ENCODE data around the gene OR2F2. TPM values are rescaled to one million over a fixed set of nuclear protein-coding genes. Genes with fewer than 3 reads are reported as not detected.

Gene OR2F2
- total and polyA plus RNA-seq, 5 donors, result not detected

DNA sequence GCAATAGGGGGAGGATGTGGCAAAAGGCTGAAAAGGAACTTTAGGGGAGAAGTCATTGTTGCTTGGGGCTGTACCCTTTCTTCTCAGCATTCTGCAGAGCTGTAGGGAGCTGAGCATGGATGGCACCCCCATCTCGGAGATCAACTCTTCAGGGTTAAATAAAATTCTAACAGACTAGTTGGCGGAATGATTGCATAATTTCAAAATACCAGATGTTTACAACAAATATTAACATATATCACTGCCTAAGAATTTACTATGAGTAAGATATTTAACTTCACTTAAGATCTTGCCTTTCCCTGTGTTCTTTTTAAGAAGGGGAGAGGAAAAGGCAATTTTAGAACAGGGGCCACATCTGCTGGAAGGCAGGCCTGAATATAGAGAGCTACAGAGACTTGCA lies 19.1 kb downstream of the OR2F2 start:
- no peak overlapping the region for H3K27ac ChIP-seq (ENCODE audit: low read length)
- ATAC-seq, result no peak
- intact Hi-C loops (cut with DNase I), result no loop called here

DNA sequence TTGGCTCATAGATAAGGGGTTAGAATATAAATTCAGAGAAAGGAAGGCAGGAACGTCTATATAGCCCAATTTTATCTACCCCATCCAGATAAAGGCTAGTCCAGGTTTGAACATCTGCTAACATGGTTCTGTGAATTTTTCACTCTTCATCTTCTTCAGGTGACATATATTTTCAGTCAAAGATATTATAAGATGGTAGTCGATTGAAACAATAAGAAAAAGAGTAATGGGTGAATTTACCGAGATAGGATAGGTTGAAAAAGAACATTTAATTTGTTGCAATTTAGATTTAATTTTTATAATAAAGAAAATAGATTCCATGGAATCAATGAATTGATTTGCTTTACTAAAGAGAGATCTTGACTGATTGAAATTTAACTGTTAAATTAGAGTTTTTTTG lies 19.5 kb downstream of the OR2F2 start, which contains the start of gene OR2F1:
TSS of gene OR2F1 (plus strand) at position 301 of the 400 bp plus-strand sequence. CDS start 5,127 bp downstream, outside the sequence.
- no peak within 1 kb of the TSS for H3K27ac ChIP-seq (ENCODE audit: low read length)
- H3K4me1 ChIP-seq (ENCODE audit: control insufficient read depth, insufficient read depth, low read length), result no peaks in the 10 kb centered on the region
- no peak within 1 kb of the TSS for H3K4me3 ChIP-seq (ENCODE audit: low read length)
- 74% methylated on average over 3 of the region's 3 CpGs for WGBS
- DNase-seq, result no peak
- ATAC-seq, result no peak
- intact Hi-C loops (cut with DNase I), result no loop called here
- no peaks in the 10 kb centered on the region for H3K27me3 ChIP-seq (ENCODE audit: control insufficient read depth, insufficient read depth)
- no peaks in the 10 kb centered on the region for H3K9me3 ChIP-seq (ENCODE audit: control insufficient read depth, low read length)

More for the DNA sequence above, 19.1 kb downstream of the OR2F2 start:
- Histone ChIP-seq H3K4me1 (ENCODE audit: control insufficient read depth, insufficient read depth, low read length) (no peaks in the 10 kb centered on the region), H3K27me3 (ENCODE audit: control insufficient read depth, insufficient read depth) (no peaks in the 10 kb centered on the region), H3K4me3 (ENCODE audit: low read length) (no peak overlapping the region), H3K9me3 (ENCODE audit: control insufficient read depth, low read length) (no peaks in the 10 kb centered on the region)
- WGBS, result 81% methylated on average over 2 of the region's 2 CpGs
- DNase-seq, result no peak

DNA sequence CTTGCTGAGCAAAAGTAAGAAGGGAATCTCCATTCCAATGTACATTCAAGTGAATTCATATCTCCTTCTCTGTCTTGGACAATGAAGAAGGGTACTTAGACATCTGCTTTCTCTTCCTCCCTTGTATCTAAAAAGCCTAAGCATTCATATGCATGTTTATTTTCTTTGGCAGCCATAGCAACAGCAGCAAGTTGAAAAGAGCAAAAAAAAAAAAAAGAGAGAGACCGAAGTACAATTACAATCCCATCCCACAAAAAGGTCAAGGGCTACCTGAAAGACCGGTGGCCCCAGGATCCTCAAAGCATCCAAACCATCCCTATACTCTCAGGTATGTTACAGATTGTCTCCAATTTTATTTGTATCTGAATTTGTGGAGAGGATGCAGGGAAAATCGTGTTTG lies 23.7 kb downstream of the OR2F2 start:
- intact Hi-C loops (cut with DNase I), result no loop called here
- 50% methylated on average over 3 of the region's 3 CpGs for WGBS
- no peak for DNase-seq

GRCh38 chr7:143960813-143961610 lies 26.0 kb downstream of the OR2F2 start:
- Histone ChIP-seq H3K4me3 (ENCODE audit: low read length) (no peak overlapping the region), H3K4me1 (ENCODE audit: control insufficient read depth, insufficient read depth, low read length) (no peaks in the 10 kb centered on the region), H3K27me3 (ENCODE audit: control insufficient read depth, insufficient read depth) (no peaks in the 10 kb centered on the region), H3K9me3 (ENCODE audit: control insufficient read depth, low read length) (no peaks in the 10 kb centered on the region), H3K27ac (ENCODE audit: low read length) (no peak overlapping the region)
- intact Hi-C loops (cut with DNase I), result no loop called here
- ATAC-seq (no peak), DNase-seq (no peak)
- 77% methylated on average over 5 of the region's 5 CpGs for WGBS

More for the DNA sequence above, 23.7 kb downstream of the OR2F2 start:
- H3K27ac ChIP-seq (ENCODE audit: low read length), result no peak overlapping the region
- H3K27me3 ChIP-seq (ENCODE audit: control insufficient read depth, insufficient read depth), result no peaks in the 10 kb centered on the region
- no peak overlapping the region for H3K4me3 ChIP-seq (ENCODE audit: low read length)
- no peaks in the 10 kb centered on the region for H3K9me3 ChIP-seq (ENCODE audit: control insufficient read depth, low read length)
- H3K4me1 ChIP-seq (ENCODE audit: control insufficient read depth, insufficient read depth, low read length), result no peaks in the 10 kb centered on the region
- no peak for ATAC-seq

GRCh38 chr7:143965280-143965679 lies 30.2 kb downstream of the OR2F2 start:
- no peaks in the 10 kb centered on the region for H3K4me1 ChIP-seq (ENCODE audit: control insufficient read depth, insufficient read depth, low read length)
- no peaks in the 10 kb centered on the region for H3K27me3 ChIP-seq (ENCODE audit: control insufficient read depth, insufficient read depth)
- intact Hi-C loops (cut with DNase I), result no loop called here
- 39% methylated on average over 2 of the region's 2 CpGs for WGBS
- no peak overlapping the region for H3K27ac ChIP-seq (ENCODE audit: low read length)
- DNase-seq, result no peak
- H3K9me3 ChIP-seq (ENCODE audit: control insufficient read depth, low read length), result no peaks in the 10 kb centered on the region
- no peak overlapping the region for H3K4me3 ChIP-seq (ENCODE audit: low read length)
- no peak for ATAC-seq

DNA sequence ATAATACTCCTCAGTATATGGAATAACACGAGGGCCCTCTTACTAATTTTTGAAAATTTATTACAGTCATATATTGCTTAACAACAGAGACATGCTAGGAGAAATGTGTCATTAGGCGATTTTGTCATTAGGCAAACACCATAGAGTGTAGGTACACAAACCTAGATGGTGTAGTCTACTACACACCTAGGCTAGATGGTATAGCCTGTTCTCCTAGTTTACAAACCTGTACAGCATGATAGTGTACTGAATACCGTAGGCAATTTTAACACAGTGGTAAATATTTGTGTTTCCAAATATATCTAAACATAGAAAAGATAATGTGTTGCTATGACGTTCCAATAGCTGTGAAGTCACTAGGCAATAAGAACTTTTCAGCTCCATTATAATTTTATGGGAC lies 32.4 kb downstream of the OR2F2 start:
- DNase-seq (no peak), ATAC-seq (no peak)
- H3K4me1 ChIP-seq (ENCODE audit: control insufficient read depth, insufficient read depth, low read length), result no peaks in the 10 kb centered on the region
- H3K27me3 ChIP-seq (ENCODE audit: control insufficient read depth, insufficient read depth), result no peaks in the 10 kb centered on the region
- intact Hi-C loops (cut with DNase I), result no loop called here
- H3K9me3 ChIP-seq (ENCODE audit: control insufficient read depth, low read length), result no peaks in the 10 kb centered on the region
- H3K27ac ChIP-seq (ENCODE audit: low read length), result no peak overlapping the region
- 71% methylated on average over 4 of the region's 4 CpGs for WGBS
- H3K4me3 ChIP-seq (ENCODE audit: low read length), result no peak overlapping the region

DNA sequence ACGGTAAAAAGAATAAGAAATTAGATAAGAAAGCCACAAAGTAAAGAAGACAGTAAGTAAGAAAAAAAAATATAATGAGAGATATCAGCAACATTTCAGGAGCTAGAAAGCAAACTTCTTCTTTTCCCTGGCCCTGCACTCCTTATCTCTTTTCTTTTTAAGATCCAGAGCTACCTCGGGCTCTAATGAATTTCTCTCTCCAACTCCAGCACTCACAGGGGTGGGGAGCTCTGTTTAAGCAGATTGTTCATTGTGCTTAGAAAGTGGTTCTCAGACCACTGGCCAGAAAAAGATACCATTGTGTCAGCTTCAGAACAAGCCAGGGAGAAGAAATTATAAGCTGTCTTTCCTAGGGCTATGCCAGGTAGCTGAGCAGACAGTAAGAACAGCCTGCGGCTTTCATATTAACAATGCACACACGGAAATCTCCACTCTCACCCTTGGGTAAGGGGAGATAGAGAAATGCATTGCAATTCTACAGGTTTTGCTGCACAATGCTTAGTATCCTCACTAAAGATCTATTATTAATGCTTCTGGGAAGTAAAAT lies 38.9 kb downstream of the OR2F2 start:
- H3K27me3 ChIP-seq (ENCODE audit: control insufficient read depth, insufficient read depth), result no peaks in the 10 kb centered on the region
- 59% methylated on average over 4 of the region's 4 CpGs for WGBS
- H3K27ac ChIP-seq (ENCODE audit: low read length), result no peak overlapping the region
- intact Hi-C loops (cut with DNase I), result no loop called here
- no peaks in the 10 kb centered on the region for H3K4me1 ChIP-seq (ENCODE audit: control insufficient read depth, insufficient read depth, low read length)
- ATAC-seq (no peak), DNase-seq (no peak)
- H3K9me3 ChIP-seq (ENCODE audit: control insufficient read depth, low read length), result no peaks in the 10 kb centered on the region
- no peak overlapping the region for H3K4me3 ChIP-seq (ENCODE audit: low read length)

DNA sequence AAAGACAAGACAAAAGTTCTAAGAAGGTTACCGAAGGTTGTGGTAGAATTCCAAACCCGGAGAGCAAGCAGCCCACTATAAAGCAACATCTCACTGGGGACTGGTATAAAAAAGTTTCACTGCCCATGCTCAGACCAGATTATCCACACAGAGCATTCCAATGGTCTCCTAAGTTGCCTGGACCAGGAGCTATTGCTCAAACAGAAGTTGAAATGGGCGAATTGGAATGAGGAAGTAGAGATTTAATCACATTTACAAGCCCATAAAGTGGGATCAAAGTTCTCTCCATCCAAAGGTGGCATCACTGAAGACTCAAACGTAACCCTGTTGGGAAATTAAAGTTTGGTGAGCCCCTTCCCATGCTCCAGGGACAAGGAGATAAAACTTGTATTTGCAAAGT lies 39.4 kb downstream of the OR2F2 start:
- Histone ChIP-seq H3K4me1 (ENCODE audit: control insufficient read depth, insufficient read depth, low read length) (no peaks in the 10 kb centered on the region), H3K4me3 (ENCODE audit: low read length) (no peak overlapping the region), H3K9me3 (ENCODE audit: control insufficient read depth, low read length) (no peaks in the 10 kb centered on the region), H3K27ac (ENCODE audit: low read length) (no peak overlapping the region), H3K27me3 (ENCODE audit: control insufficient read depth, insufficient read depth) (no peaks in the 10 kb centered on the region)
- WGBS, result 78% methylated on average over 4 of the region's 4 CpGs
- DNase-seq (no peak), ATAC-seq (no peak)
- intact Hi-C loops (cut with DNase I), result no loop called here

DNA sequence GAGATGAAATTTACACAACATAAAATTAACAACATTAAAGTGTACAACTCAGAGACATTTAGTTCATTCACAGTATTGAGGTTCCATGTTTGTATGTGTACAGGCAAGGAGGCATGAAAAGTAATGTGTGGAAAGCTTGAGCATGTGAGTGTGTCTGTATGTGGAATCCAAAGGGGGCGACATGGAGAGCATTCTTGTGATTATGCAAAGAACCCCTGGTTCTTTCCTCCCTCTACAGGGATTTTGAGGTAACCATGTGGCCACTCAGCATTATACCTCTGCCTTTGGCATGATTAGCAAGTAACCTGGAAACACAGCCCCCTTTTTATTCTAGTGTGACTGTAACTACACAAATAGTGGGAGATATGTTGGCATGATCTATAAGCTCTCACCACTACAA lies 40.6 kb downstream of the OR2F2 start:
- ATAC-seq (no peak), DNase-seq (no peak)
- no peak overlapping the region for H3K27ac ChIP-seq (ENCODE audit: low read length)
- H3K9me3 ChIP-seq (ENCODE audit: control insufficient read depth, low read length), result no peaks in the 10 kb centered on the region
- no peaks in the 10 kb centered on the region for H3K27me3 ChIP-seq (ENCODE audit: control insufficient read depth, insufficient read depth)
- WGBS, result 71% methylated on average over 1 of the region's 1 CpG
- no peaks in the 10 kb centered on the region for H3K4me1 ChIP-seq (ENCODE audit: control insufficient read depth, insufficient read depth, low read length)
- H3K4me3 ChIP-seq (ENCODE audit: low read length), result no peak overlapping the region
- intact Hi-C loops (cut with DNase I), result no loop called here

DNA sequence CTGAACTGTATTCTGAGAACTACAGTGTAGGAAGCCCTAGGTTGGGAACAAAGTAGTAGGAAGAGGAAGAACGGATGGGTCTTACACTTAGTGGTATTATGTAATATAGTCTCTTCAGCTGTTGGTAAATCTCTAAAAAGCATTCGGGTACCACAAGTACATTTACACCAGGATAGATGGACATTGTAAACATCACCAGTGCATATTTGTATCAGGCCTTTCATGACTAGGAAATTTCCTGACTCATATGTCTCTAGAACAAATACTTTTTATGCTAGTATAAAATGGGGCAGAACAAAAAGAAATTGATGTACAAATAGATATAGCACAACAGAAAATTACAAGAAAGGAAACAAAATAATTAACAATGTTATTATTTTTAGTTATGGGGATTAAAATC lies 43.6 kb downstream of the OR2F2 start:
- Histone ChIP-seq H3K9me3 (ENCODE audit: control insufficient read depth, low read length) (no peaks in the 10 kb centered on the region), H3K27me3 (ENCODE audit: control insufficient read depth, insufficient read depth) (no peaks in the 10 kb centered on the region), H3K4me1 (ENCODE audit: control insufficient read depth, insufficient read depth, low read length) (no peaks in the 10 kb centered on the region), H3K27ac (ENCODE audit: low read length) (no peak overlapping the region), H3K4me3 (ENCODE audit: low read length) (no peak overlapping the region)
- intact Hi-C loops (cut with DNase I), result no loop called here
- no peak for DNase-seq
- 82% methylated on average over 2 of the region's 2 CpGs for WGBS
- no peak for ATAC-seq

DNA sequence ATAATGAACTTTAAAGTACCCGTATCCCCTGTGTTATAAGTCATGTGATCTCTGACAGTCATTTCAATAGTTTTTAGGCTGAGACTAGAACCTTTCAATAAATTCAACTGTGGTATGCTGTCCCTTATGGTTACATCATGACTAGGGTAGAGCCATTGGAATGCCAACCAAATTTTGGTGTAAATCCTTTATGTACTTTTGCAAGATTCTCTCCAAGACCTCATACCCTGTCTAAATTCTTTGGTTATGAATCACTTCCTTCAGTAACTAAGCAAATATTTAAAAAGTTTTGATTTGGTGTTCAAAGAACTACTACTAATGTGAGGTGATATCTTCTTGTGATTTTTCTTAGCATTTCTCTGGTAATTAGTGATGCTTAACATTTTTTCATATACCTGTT lies 44.3 kb downstream of the OR2F2 start:
- H3K9me3 ChIP-seq (ENCODE audit: control insufficient read depth, low read length), result no peaks in the 10 kb centered on the region
- intact Hi-C loops (cut with DNase I), result no loop called here
- DNase-seq (no peak), ATAC-seq (no peak)
- no peak overlapping the region for H3K27ac ChIP-seq (ENCODE audit: low read length)
- H3K27me3 ChIP-seq (ENCODE audit: control insufficient read depth, insufficient read depth), result no peaks in the 10 kb centered on the region
- H3K4me3 ChIP-seq (ENCODE audit: low read length), result no peak overlapping the region
- 84% methylated on average over 1 of the region's 1 CpG for WGBS
- H3K4me1 ChIP-seq (ENCODE audit: control insufficient read depth, insufficient read depth, low read length), result no peaks in the 10 kb centered on the region
